HG03060 (cell line): ENCODE data around the gene TRIM28.

Experiments
- ATAC-seq: cut with Tn5 transposase; IDR thresholded peaks from one replicate; pipeline ENCODE4 v1.9.1; 2021; ENCODE audit warnings: low read depth, moderate number of reproducible peaks; ENCODE audit not compliant: unreplicated experiment

The TRIM28 gene

GRCh38 chr19:58558623-58559274, 14.9 kb downstream of the TRIM28 start:
- ATAC-seq, result peak; percentile 35

GRCh38 chr19:58559275-58560006, 15.6 kb downstream of the TRIM28 start:
- no peak for ATAC-seq

GRCh38 chr19:58560007-58560887, 16.4 kb downstream of the TRIM28 start:
- no peak for ATAC-seq

DNA sequence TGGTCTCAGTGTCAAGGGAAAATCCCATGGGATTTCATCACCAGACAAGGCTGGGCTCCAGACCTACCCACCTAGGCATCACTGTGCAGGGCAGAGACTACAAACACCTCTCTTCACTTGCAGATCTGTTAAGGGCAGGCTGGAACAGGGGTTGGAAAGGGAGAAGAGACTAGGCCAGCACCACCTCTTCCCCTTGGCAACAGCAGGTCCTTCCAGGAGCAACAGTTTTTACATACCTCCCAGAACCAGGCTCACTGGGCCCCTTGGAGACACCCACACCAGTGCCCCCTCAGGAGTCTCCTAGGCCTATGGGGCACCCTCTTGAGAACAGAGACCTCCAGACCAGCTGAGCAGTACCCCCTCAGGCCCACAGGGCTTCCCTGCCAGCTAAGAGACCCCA, 17.1 kb downstream of the TRIM28 start:
- no peak for ATAC-seq

GRCh38 chr19:58561373-58562121, 17.7 kb downstream of the TRIM28 start:
- ATAC-seq, result no peak

DNA sequence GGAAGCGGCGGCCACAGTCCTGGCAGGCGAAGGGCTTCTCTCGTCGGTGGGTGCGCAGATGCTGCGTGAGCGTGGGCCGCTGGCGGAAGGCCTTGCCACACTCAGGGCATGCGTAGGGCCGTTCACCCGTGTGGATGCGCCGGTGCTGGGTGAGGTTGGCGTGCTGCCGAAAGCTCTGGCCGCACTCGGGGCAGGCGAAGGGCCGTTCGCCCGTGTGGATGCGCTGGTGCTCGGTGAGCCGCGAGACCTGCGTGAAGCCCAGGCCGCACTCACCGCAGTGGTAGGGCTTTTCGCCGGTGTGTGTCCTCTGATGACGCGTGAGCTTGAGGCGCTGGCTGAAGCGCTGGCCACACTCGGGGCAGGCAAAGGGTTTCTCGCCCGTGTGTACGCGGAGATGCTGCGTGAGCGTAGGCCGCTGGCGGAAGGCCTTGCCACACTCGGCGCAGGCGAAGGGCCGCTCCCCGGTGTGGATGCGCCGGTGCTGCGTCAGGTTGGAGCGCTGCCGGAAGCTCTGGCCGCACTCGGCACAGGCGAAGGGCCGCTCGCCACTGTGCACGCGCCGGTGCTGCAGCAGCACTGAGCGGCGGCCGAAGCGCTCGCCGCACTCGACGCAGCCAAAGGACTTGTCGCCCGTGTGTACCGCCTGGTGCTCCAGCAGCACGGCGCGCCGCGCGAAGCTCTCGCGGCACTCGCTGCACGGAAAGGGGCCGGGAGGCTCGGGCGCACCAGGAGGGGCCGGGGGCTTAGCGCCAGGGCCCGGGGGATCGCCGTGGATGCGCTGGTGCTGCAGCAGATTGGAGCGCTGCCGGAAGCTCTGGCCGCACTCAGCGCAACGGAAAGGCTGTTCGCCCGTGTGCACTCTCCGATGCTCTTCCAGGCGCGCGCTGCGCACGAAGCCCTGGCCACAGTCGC, 18.5 kb downstream of the TRIM28 start:
- ATAC-seq, result no peak

- ATAC-seq, result no peak
These were observed 19.2 kb downstream of the TRIM28 start for GRCh38 chr19:58563034-58563573.

DNA sequence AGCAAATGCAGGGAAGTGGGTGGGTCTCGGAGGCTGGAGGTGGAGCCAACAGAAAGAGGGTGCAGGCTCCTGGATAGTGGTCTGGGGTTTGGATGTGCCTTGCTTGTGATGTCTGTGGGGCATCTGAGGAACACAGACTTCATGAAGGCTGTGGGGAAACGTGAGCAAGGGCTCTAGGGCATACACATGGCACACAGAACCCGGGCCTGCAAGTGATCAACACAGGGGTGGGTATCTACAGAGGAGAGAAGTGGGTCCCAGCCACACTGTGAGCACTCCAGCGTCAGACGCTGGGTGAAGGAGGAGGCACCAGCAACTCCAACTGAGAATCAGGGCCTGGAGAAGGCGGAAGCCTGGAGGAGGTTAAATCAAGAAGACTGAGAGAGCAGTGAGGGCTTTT, 20.0 kb downstream of the TRIM28 start:
- ATAC-seq, result no peak

DNA sequence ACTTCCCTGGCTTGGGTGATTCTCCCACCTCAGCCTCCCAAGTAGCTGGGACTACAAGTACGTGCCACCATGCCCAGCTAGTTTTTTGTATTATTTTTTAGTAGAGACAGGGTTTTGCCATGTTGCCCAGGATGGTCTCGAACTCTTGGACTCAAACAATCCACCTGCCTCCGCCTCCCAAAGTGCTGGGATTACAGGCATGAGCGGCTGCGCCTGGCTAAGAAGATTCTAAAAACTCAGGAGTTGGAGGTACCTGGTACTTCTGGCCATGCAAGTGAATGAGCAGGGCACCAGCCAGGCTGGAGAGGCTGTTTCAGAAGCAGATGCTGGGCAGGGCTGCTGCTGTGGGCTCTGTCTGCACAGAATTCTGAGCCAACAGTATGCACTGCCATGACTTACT, 23.1 kb downstream of the TRIM28 start:
- ATAC-seq, result no peak

- ATAC-seq, result no peak
These were observed 24.7 kb downstream of the TRIM28 start for GRCh38 chr19:58568453-58569130.

DNA sequence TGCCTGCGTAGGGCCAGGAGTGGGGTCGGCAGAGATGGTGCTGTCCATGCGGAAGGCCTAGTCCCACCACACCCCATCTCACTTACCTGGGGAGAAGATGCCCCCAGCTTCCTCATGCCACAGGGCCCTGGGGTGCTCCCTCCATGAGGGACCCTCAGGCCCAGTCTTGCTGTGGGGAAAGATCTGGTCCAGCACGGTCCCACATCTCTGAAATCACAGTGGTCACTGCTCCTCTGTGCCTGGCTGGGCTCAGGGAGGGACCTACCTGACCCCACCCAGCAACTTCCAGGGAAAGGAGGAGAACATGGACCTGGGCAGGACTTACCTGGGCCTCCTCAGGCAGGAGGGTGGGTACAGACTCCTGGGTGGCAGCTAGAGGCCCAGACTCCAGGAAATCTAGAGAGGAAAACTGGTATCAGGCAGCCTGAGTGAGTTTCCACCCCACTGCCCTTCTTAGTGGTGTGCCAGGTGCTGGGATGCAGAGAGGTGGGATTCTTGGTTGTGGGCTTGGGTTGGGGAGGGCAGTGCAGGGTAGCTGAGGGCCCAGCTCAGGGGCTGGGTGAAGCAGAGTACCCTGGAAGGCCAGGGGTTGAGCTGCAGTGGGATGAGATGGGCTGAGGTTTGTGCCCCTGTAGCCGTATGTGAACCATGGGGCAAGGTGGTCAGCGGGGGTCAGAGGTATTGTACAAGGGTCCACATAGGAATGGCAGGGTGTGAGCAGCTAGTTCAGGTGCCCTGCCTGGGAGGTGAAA, 25.5 kb downstream of the TRIM28 start:
- no peak for ATAC-seq

DNA sequence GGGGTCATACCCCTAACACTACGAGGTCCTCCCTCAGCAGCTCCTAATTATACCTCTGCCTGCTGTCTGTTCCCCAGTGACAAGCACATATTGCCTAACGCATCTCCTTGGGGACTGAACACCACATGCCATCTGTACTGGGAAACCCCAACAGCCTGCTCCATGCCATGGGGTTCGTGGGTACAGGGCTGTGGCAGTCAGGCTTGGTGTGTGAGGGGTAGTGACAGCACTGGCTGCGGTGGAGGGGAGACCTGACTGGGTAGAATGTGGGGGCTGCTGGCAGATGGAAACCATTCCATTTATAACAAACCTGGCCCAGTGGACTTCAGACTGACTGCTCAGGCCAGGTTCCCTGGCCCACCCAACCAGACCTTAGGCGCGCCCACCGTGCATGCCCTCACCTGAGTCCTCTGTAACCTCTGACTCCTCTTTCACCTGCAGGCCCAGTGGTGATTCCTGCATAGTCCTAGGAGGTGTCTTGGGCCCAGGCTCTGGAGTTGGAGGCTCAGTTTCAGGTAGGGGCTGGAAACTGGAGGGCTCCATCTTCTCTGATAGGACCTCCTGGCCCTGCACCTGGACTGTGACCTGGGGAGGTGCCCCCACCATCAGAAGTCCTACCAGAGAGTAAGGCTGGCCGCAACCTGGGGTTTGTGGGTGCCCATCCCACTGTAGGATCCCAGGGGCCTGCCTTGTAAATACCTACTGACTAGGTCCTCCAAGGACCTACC, 26.2 kb downstream of the TRIM28 start:
- no peak for ATAC-seq

DNA sequence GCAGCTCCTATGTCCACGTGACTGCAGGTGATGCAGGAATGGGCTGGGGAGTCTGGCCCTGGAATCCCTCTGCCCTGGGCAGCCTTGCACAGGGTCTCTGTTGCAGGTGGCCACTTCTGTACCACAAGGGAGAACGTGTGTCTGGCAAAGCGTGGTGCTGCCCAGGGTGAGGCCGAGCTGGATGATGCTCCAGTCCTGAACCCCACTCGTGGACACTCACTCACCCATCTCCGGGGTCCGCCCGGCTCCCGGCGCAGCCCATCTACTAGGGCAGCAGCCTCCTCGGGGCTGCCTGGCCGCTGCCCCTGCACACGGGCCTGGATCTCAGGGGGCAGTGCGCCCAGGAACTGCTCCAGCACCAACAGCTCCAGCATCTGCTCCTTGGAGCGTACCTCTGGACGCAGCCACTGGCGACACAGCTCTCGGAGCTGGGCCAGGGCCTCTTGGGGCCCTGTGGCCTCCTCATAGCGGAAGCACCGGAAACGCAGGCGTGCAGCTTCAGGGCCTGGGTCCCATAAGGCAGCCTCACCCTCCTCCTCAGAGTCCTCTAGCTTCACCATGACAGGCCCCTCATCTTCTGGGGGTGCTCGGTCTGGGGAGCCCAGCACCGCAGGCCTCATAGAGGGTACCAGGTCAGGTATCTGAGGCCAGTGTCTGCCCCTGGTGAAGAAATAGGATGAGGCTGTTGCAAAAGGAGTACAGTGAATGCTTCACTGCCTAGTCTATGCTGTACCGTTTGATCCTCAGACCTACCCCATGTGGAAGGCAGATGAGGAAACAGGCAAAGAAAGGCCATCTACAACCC, 27.1 kb downstream of the TRIM28 start:
- ATAC-seq, result no peak

GRCh38 chr19:58571575-58571947, 27.7 kb downstream of the TRIM28 start:
- no peak for ATAC-seq

DNA sequence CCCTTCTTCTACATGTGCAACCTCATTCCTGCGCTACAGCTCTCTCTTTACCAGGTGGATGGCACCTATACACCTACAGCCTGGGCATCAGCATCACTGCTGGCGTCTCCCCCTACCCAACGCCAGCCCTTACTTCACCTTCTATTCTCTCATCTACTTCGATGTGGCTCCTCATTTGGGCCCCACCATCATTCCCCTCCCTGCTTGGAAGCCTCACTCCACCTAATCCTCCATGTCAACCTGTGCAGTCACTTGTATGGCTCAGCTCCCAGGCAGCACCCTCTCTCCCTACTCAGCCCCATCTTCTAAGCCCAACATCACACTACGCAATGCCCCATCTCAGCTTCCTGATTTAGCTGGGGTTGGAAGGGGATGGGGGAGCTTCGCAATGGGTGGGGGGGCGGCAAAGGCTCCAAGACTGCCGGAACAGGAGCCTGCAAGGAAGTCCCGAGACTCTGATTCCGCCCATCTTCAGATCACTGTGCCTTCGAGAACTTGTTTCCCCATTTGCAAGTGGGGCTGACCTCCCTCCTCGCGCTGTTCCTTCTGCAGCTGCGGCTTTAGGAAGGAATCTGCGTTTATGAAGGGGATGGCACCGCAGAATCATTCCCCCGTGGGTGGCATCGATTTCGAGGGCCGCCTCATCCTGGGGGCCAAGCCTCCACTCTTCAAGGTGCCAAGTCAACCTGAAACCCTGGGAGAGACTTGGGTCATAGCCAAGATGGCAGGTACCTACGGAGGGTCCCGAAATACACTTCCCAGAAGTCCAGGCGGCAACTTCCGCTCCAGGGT, 28.4 kb downstream of the TRIM28 start:
- no peak for ATAC-seq
